ENCODE measurements around the gene SLC35F3.

Gene SLC35F3

GRCh38 chr1:234019387-234019786, 114.9 kb downstream of the SLC35F3 start:
- no peak for DNase-seq (ENCODE audit: low read depth in 1 of 2, low spot score in 1 of 2)

- no peak for DNase-seq (ENCODE audit: low read depth in 1 of 2, low spot score in 1 of 2)
Measured at GRCh38 chr1:234022302-234022701, 117.8 kb downstream of the SLC35F3 start.

- DNase-seq (ENCODE audit: low read depth in 1 of 2, low spot score in 1 of 2), result no peak
Measured at GRCh38 chr1:234039603-234040002, 135.1 kb downstream of the SLC35F3 start.

GRCh38 chr1:234040446-234041317, 136.2 kb downstream of the SLC35F3 start:
- no peak for DNase-seq (ENCODE audit: low read depth in 1 of 2, low spot score in 1 of 2)

- no peak for DNase-seq (ENCODE audit: low read depth in 1 of 2, low spot score in 1 of 2)
Measured at GRCh38 chr1:234044079-234044478, 139.6 kb downstream of the SLC35F3 start.

- no peak for DNase-seq (ENCODE audit: low read depth in 1 of 2, low spot score in 1 of 2)
Measured at GRCh38 chr1:234047123-234047522, 142.6 kb downstream of the SLC35F3 start.

GRCh38 chr1:234062166-234062565, 157.7 kb downstream of the SLC35F3 start:
- no peak for DNase-seq (ENCODE audit: low read depth in 1 of 2, low spot score in 1 of 2)

- DNase-seq (ENCODE audit: low read depth in 1 of 2, low spot score in 1 of 2), result peak; percentile 45 to 49
Measured at GRCh38 chr1:234065794-234066447, 161.4 kb downstream of the SLC35F3 start.

GRCh38 chr1:234067581-234068337, 163.3 kb downstream of the SLC35F3 start:
- no peak for DNase-seq (ENCODE audit: low read depth in 1 of 2, low spot score in 1 of 2)

GRCh38 chr1:234069760-234070159, 165.3 kb downstream of the SLC35F3 start:
- DNase-seq (ENCODE audit: low read depth in 1 of 2, low spot score in 1 of 2), result no peak

GRCh38 chr1:234072793-234073192, 168.3 kb downstream of the SLC35F3 start:
- DNase-seq (ENCODE audit: low read depth in 1 of 2, low spot score in 1 of 2), result no peak

GRCh38 chr1:234078143-234078542, 173.7 kb downstream of the SLC35F3 start:
- DNase-seq (ENCODE audit: low read depth in 1 of 2, low spot score in 1 of 2), result no peak

GRCh38 chr1:234079896-234080295, 175.4 kb downstream of the SLC35F3 start:
- DNase-seq (ENCODE audit: low read depth in 1 of 2, low spot score in 1 of 2), result no peak

- no peak for DNase-seq (ENCODE audit: low read depth in 1 of 2, low spot score in 1 of 2)
Measured at GRCh38 chr1:234083460-234083859, 179.0 kb downstream of the SLC35F3 start.

- DNase-seq (ENCODE audit: low read depth in 1 of 2, low spot score in 1 of 2), result no peak
Measured at GRCh38 chr1:234089396-234089795, 184.9 kb downstream of the SLC35F3 start.

GRCh38 chr1:234090212-234091064, 186.0 kb downstream of the SLC35F3 start:
- no peak for DNase-seq (ENCODE audit: low read depth in 1 of 2, low spot score in 1 of 2)

GRCh38 chr1:234091065-234091401, 186.6 kb downstream of the SLC35F3 start:
- no peak for DNase-seq (ENCODE audit: low read depth in 1 of 2, low spot score in 1 of 2)

GRCh38 chr1:234091876-234092275, 187.4 kb downstream of the SLC35F3 start:
- no peak for DNase-seq (ENCODE audit: low read depth in 1 of 2, low spot score in 1 of 2)

GRCh38 chr1:234093107-234093506, 188.6 kb downstream of the SLC35F3 start:
- no peak for DNase-seq (ENCODE audit: low read depth in 1 of 2, low spot score in 1 of 2)

GRCh38 chr1:234093741-234094140, 189.3 kb downstream of the SLC35F3 start:
- DNase-seq (ENCODE audit: low read depth in 1 of 2, low spot score in 1 of 2), result no peak

GRCh38 chr1:234094172-234094571, 189.7 kb downstream of the SLC35F3 start:
- no peak for DNase-seq (ENCODE audit: low read depth in 1 of 2, low spot score in 1 of 2)

Data from activated T-helper 1 cell treated with anti-CD3 and anti-CD28 coated beads, Interleukin-2, amount 50 U/mL, for 16 hours (primary cell).